GM12878 (cell line): ENCODE data around the gene CAMK2B. TPM values are rescaled to one million over a fixed set of nuclear protein-coding genes. Genes with fewer than 3 reads are reported as not detected.

Experiments
- ATF7 ChIP-seq: fragments of 450-650 bp; IDR thresholded peaks from 2 replicates; pipeline ENCODE4 v1.6.1; 2016; ENCODE audit warnings: low read depth, mild to moderate bottlenecking
- E4F1 ChIP-seq: fragments of 450-650 bp; IDR thresholded peaks from 2 replicates; pipeline ENCODE4 v1.6.1; 2018; ENCODE audit warnings: borderline replicate concordance, mild to moderate bottlenecking; ENCODE audit not compliant: partially characterized antibody
- EED ChIP-seq: sonication (generic); IDR thresholded peaks from 2 replicates; pipeline ENCODE4 v1.6.1; 2016; ENCODE audit warnings: antibody characterized with exemption, low read depth
- GABPA ChIP-seq: IDR thresholded peaks from 2 replicates; pipeline ENCODE4 v1.6.1; 2014; ENCODE audit warnings: antibody characterized with exemption, low read depth, mild to moderate bottlenecking, inconsistent platforms
- KLF5 ChIP-seq: fragments of 450-650 bp; IDR thresholded peaks from 2 replicates; pipeline ENCODE4 v1.6.1; 2014; ENCODE audit warnings: mild to moderate bottlenecking; ENCODE audit not compliant: partially characterized antibody
- NFXL1 ChIP-seq: fragments of 450-650 bp; IDR thresholded peaks from 2 replicates; pipeline ENCODE4 v1.6.1; 2017; ENCODE audit warnings: antibody characterized with exemption, mild to moderate bottlenecking, borderline replicate concordance
- RCOR1 ChIP-seq: conservative IDR thresholded peaks from 2 replicates; pipeline ENCODE4 v1.6.1; 2012; ENCODE audit warnings: low read depth, low read length, improper control_type of control experiment
- RELA ChIP-seq: fragments of 450-650 bp; IDR thresholded peaks from 2 replicates; pipeline ENCODE4 v1.8.0; 2014; ENCODE audit warnings: borderline replicate concordance; ENCODE audit not compliant: partially characterized antibody
- RUNX3 ChIP-seq: IDR thresholded peaks from 2 replicates; pipeline ENCODE4 v1.6.1; 2012; ENCODE audit warnings: low read length, inconsistent platforms
- SMAD1 ChIP-seq: fragments of 450-650 bp; IDR thresholded peaks from 2 replicates; pipeline ENCODE4 v1.6.1; 2018; ENCODE audit warnings: mild to moderate bottlenecking, low read depth; ENCODE audit not compliant: partially characterized antibody
- SMC3 ChIP-seq: IDR thresholded peaks from 2 replicates; pipeline ENCODE4 v1.6.1; 2011; ENCODE audit warnings: low read length, improper control_type of control experiment, borderline replicate concordance
- SREBF2 ChIP-seq: IDR thresholded peaks from 2 replicates; pipeline ENCODE4 v1.6.1; 2012; ENCODE audit warnings: mild to moderate bottlenecking, low read length
- ZNF384 ChIP-seq: IDR thresholded peaks from 2 replicates; pipeline ENCODE4 v1.6.1; 2012; ENCODE audit warnings: low read depth, mild to moderate bottlenecking, low read length, improper control_type of control experiment, borderline replicate concordance
- ZZZ3 ChIP-seq: IDR thresholded peaks from 2 replicates; pipeline ENCODE4 v1.6.1; 2011; ENCODE audit warnings: low read depth; ENCODE audit not compliant: control insufficient read depth, insufficient read length
- polyA plus RNA-seq, 11 experiments: library from polyadenylated mRNA; depleted of rRNA in 4 of 11; unstranded in 6 of 11; stranded (reverse) in 5 of 11; fragments of >200 nt; fragmentation: Nextera tagmentation in 4 of 11; fragmentation: Illumina TruSeq in 1 of 11; extraction: Ambion mirVana in 4 of 11; extraction: Trizol in 1 of 11; gene quantifications; 1 replicate in 1 of 11; 2 replicates in 10 of 11; pipeline versions ENCODE4 v1.2.1 to v1.2.3, GENCODE V29; 2011 to 2016; ENCODE audit warnings: inconsistent platforms in 2 of 11, missing spikeins in 2 of 11, low read depth in 1 of 11
- total RNA-seq, 4 experiments: library from RNA; depleted of rRNA in 3 of 4; stranded (reverse); fragments of >200 nt in 3 of 4; fragmentation: Illumina TruSeq in 1 of 4; extraction: Trizol in 1 of 4; gene quantifications; 2 replicates each; pipeline versions ENCODE4 v1.2.1 to v1.2.3, GENCODE V29; 2013 to 2021
- TF ChIP-seq, protein P1 (sequence below): fragments of 450-650 bp; formaldehyde crosslinking; IDR thresholded peaks from 2 replicates; pipeline ENCODE4 v1.4.0; 2020; ENCODE audit warnings: mild to moderate bottlenecking, moderate library complexity
- TF ChIP-seq, protein P2 (sequence below): IDR thresholded peaks from 2 replicates; pipeline ENCODE4 v1.6.1; 2012; ENCODE audit warnings: low read depth, low read length, improper control_type of control experiment

The CAMK2B gene
- total and polyA plus RNA-seq, 10 of the 15 experiments (the other 5 are each of a cell fraction or from before 2014, with no cell fraction given): 0.06 to 0.23 (median 0.11) TPM; not detected in 5

- TF ChIP-seq, protein P1, sequence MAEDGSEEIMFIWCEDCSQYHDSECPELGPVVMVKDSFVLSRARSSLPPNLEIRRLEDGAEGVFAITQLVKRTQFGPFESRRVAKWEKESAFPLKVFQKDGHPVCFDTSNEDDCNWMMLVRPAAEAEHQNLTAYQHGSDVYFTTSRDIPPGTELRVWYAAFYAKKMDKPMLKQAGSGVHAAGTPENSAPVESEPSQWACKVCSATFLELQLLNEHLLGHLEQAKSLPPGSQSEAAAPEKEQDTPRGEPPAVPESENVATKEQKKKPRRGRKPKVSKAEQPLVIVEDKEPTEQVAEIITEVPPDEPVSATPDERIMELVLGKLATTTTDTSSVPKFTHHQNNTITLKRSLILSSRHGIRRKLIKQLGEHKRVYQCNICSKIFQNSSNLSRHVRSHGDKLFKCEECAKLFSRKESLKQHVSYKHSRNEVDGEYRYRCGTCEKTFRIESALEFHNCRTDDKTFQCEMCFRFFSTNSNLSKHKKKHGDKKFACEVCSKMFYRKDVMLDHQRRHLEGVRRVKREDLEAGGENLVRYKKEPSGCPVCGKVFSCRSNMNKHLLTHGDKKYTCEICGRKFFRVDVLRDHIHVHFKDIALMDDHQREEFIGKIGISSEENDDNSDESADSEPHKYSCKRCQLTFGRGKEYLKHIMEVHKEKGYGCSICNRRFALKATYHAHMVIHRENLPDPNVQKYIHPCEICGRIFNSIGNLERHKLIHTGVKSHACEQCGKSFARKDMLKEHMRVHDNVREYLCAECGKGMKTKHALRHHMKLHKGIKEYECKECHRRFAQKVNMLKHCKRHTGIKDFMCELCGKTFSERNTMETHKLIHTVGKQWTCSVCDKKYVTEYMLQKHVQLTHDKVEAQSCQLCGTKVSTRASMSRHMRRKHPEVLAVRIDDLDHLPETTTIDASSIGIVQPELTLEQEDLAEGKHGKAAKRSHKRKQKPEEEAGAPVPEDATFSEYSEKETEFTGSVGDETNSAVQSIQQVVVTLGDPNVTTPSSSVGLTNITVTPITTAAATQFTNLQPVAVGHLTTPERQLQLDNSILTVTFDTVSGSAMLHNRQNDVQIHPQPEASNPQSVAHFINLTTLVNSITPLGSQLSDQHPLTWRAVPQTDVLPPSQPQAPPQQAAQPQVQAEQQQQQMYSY (CRISPR knock-in tag): no peak
- TF ChIP-seq SREBF2 (no peak), SMAD1 (no peak), RCOR1 (no peak), E4F1 (no peak), ZNF384 (no peak), RELA (no peak), GABPA (no peak), RUNX3 (peak; percentile 78), ATF7 (no peak), NFXL1 (no peak), SMC3 (peak; percentile 80), EED (no peak), KLF5 (no peak), ZZZ3 (no peak)
- TF ChIP-seq, protein P2, sequence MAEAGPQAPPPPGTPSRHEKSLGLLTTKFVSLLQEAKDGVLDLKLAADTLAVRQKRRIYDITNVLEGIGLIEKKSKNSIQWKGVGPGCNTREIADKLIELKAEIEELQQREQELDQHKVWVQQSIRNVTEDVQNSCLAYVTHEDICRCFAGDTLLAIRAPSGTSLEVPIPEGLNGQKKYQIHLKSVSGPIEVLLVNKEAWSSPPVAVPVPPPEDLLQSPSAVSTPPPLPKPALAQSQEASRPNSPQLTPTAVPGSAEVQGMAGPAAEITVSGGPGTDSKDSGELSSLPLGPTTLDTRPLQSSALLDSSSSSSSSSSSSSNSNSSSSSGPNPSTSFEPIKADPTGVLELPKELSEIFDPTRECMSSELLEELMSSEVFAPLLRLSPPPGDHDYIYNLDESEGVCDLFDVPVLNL: no peak
- TF ChIP-seq, all 136 proteins: peak for 9
Measured at GRCh38 chr7:44240983-44241510, 84.3 kb downstream of the CAMK2B start (continued).
